ENCODE data around the gene PPOX. TPM values are rescaled to one million over a fixed set of nuclear protein-coding genes. Genes with fewer than 3 reads are reported as not detected.

PPOX gene
- total RNA-seq, 1 experiment from 2014 or later: 23.1 TPM

DNA sequence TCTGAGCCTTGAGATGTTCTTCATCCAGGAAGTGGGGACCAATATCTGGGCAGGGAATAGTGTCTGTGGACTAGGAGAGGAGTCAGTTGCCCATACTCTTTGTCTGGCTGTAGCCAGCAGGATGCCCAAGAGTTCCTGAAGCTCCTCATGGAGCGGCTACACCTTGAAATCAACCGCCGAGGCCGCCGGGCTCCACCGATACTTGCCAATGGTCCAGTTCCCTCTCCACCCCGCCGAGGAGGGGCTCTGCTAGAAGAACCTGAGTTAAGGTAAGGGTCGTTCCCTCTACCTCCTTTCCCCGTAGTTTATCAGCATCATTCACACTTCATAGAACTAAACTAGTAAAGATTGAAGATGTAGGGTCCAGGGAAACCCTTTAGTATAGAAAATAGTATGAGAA, 3.4 kb upstream of the PPOX start:
- Histone ChIP-seq H3F3A (ENCODE audit: insufficient read depth, low read depth) (peaks cover 33% of the 10 kb centered on the region), H3K4me2 (no peak overlapping the region), H3K79me2 (ENCODE audit: low read depth) (peaks cover 19% of the 10 kb centered on the region), H3K27me3 (ENCODE audit: insufficient read depth, low read depth) (no peaks in the 10 kb centered on the region), H3K4me3 (no peak overlapping the region), H3K4me1 (replicated peaks; ENCODE audit: insufficient read depth) (peaks cover 29% of the 10 kb centered on the region), H3K27ac (no peak overlapping the region), H3K9me2 (ENCODE audit: insufficient read depth) (no peaks in the 10 kb centered on the region), H3K9me3 (ENCODE audit: insufficient read depth, low read depth) (no peaks in the 10 kb centered on the region), H2AFZ (no peak overlapping the region), H4K20me1 (ENCODE audit: insufficient read depth) (no peaks in the 10 kb centered on the region), H3K36me3 (ENCODE audit: low read depth) (peaks cover 7% of the 10 kb centered on the region)
- BruUV-seq (replicated peaks): no TSS peak
- ChIA-PET CTCF (interaction anchor here (0.7 kb wide), 1 partner anchor 19 kb away, joined by 3 read pairs; no protein-coding TSS in a partner anchor), POLR2A (ENCODE audit: unreplicated experiment) (interaction anchor here (0.7 kb wide), 1 partner anchor 110 kb away, joined by 3 read pairs; no protein-coding TSS in a partner anchor)
- no peak for DNase-seq
- intact Hi-C loops (cut with micrococcal nuclease; ENCODE audit: unreplicated experiment): no loop called here
- TF ChIP-seq EZH2 (IDR thresholded peaks at IDR 0.05; ENCODE audit: low read depth): no peak
- TF ChIP-seq, protein P1, sequence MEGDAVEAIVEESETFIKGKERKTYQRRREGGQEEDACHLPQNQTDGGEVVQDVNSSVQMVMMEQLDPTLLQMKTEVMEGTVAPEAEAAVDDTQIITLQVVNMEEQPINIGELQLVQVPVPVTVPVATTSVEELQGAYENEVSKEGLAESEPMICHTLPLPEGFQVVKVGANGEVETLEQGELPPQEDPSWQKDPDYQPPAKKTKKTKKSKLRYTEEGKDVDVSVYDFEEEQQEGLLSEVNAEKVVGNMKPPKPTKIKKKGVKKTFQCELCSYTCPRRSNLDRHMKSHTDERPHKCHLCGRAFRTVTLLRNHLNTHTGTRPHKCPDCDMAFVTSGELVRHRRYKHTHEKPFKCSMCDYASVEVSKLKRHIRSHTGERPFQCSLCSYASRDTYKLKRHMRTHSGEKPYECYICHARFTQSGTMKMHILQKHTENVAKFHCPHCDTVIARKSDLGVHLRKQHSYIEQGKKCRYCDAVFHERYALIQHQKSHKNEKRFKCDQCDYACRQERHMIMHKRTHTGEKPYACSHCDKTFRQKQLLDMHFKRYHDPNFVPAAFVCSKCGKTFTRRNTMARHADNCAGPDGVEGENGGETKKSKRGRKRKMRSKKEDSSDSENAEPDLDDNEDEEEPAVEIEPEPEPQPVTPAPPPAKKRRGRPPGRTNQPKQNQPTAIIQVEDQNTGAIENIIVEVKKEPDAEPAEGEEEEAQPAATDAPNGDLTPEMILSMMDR (conservative IDR thresholded peaks at IDR 0.05): no peak

DNA sequence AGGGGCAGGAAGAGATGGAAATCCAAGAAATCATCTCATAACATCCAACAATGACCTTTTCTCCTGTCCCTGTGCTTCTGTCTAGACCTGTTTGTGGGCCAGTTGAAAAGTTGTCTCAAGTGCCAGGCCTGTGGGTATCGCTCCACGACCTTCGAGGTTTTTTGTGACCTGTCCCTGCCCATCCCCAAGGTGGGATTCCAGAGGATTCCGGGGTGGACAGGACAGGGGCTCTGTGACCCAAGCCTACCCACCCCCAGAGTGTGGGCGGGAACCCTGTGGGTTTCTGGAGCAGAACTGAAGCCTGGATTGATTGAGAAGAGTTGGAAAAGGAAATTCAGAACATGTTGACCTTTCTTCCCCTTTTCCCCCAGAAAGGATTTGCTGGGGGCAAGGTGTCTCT, 2.4 kb upstream of the PPOX start:
- peaks cover 23% of the 10 kb centered on the region for H3K4me1 ChIP-seq (replicated peaks; ENCODE audit: insufficient read depth)
- H3K27ac ChIP-seq: no peak overlapping the region
- no peaks in the 10 kb centered on the region for H3K9me3 ChIP-seq (ENCODE audit: insufficient read depth, low read depth)
- DNase-seq: no peak
- POLR2A ChIA-PET (ENCODE audit: unreplicated experiment): no interaction called here
- no peaks in the 10 kb centered on the region for H4K20me1 ChIP-seq (ENCODE audit: insufficient read depth)
- intact Hi-C loops (cut with micrococcal nuclease; ENCODE audit: unreplicated experiment): no loop called here
- no peaks in the 10 kb centered on the region for H3K9me2 ChIP-seq (ENCODE audit: insufficient read depth)
- H3K4me3 ChIP-seq: no peak overlapping the region
- no peak overlapping the region for H2AFZ ChIP-seq
- no peak overlapping the region for H3K4me2 ChIP-seq
- H3K36me3 ChIP-seq (ENCODE audit: low read depth): peaks cover 7% of the 10 kb centered on the region
- peaks cover 19% of the 10 kb centered on the region for H3K79me2 ChIP-seq (ENCODE audit: low read depth)
- H3F3A ChIP-seq (ENCODE audit: insufficient read depth, low read depth): peaks cover 26% of the 10 kb centered on the region; the same call in 1 of the 2 replicates
- no peak for TF ChIP-seq EZH2 (IDR thresholded peaks at IDR 0.05; ENCODE audit: low read depth)
- TF ChIP-seq, protein P1 (conservative IDR thresholded peaks at IDR 0.05): no peak
- no TSS peak for BruUV-seq (replicated peaks)
- no peaks in the 10 kb centered on the region for H3K27me3 ChIP-seq (ENCODE audit: insufficient read depth, low read depth)
- CTCF ChIA-PET: no interaction called here

DNA sequence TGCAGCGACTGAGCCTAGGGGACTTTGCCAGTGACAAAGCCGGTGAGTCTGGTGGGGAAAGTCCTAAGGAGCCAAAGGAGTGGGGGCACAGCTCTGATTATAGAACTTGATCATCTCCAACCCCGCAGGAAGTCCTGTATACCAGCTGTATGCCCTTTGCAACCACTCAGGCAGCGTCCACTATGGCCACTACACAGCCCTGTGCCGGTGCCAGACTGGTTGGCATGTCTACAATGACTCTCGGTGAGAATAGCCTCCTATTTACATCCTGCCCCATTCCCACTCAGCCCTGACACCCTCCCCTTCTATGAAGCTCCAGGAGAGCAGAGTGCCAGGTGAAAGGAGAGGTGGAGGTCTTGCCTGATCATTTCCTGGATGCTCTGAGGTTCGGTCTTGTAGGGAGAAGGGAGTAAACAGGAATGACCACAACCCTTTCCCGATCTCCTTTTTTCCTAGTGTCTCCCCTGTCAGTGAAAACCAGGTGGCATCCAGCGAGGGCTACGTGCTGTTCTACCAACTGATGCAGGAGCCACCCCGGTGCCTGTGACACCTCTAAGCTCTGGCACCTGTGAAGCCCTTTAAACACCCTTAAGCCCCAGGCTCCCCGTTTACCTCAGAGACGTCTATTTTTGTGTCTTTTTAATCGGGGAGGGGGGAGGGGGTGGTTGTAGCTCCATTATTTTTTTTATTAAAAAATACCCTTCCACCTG, 1.2 kb upstream of the PPOX start:
- ChIA-PET CTCF (interaction anchor here (1.4 kb wide), 1 partner anchor 144 kb away, joined by 5 read pairs; the partner anchor contains the start of gene F11R), POLR2A (ENCODE audit: unreplicated experiment) (interaction anchor here (1.2 kb wide), 1 partner anchor 11 kb away, joined by 15 read pairs; the partner anchor contains the start of gene UFC1)
- no peak for DNase-seq
- Histone ChIP-seq H2AFZ (no peak overlapping the region; the same call in 1 of the 2 replicates), H3K9me3 (ENCODE audit: insufficient read depth, low read depth) (no peaks in the 10 kb centered on the region), H3K36me3 (ENCODE audit: low read depth) (peaks cover 7% of the 10 kb centered on the region), H3F3A (ENCODE audit: insufficient read depth, low read depth) (peaks cover 26% of the 10 kb centered on the region; the same call in 1 of the 2 replicates), H3K4me3 (peak overlapping the region; percentile 72), H3K79me2 (ENCODE audit: low read depth) (peaks cover 13% of the 10 kb centered on the region; the same call in 1 of the 2 replicates), H3K4me1 (replicated peaks; ENCODE audit: insufficient read depth) (peaks cover 19% of the 10 kb centered on the region), H3K4me2 (peak overlapping the region; percentile 98), H4K20me1 (ENCODE audit: insufficient read depth) (no peaks in the 10 kb centered on the region), H3K27ac (peak overlapping the region; percentile 45), H3K27me3 (ENCODE audit: insufficient read depth, low read depth) (no peaks in the 10 kb centered on the region), H3K9me2 (ENCODE audit: insufficient read depth) (no peaks in the 10 kb centered on the region)
- TF ChIP-seq, protein P1 (conservative IDR thresholded peaks at IDR 0.05): no peak
- no peak for TF ChIP-seq EZH2 (IDR thresholded peaks at IDR 0.05; ENCODE audit: low read depth)
- no TSS peak for BruUV-seq (replicated peaks)
- intact Hi-C loops (cut with micrococcal nuclease; ENCODE audit: unreplicated experiment): no loop called here
